K562 (cell line): ENCODE data around the gene SCAPER. TPM values are rescaled to one million over a fixed set of nuclear protein-coding genes. Genes with fewer than 3 reads are reported as not detected.

Experiments
- ATAC-seq: fragments of 200-7000 bp; cut with Tn5 transposase; 3 replicates; pipeline ENCODE4 v1.9.1; 2020; ENCODE audit warnings: moderate library complexity
- BruUV-seq: library from RNA; stranded (reverse); fragments of 400-500 nt; replicated peaks from 2 replicates; lab custom pipeline; 2021; lab: Mats Ljungman, UMichigan
- CTCF ChIA-PET: fragments of 300-600 bp; formaldehyde crosslinking; extraction: SDS; loops from one replicate; lab custom pipeline; 2021; ENCODE audit warnings: low intra/inter-chr PET ratio; lab: Yijun Ruan, JAX
- POLR2A ChIA-PET: fragments of 300-600, 350-650 bp; sonication (Branson Sonifier 250); formaldehyde crosslinking; extraction: SDS; loops from one replicate; lab custom pipeline; 2021; ENCODE audit warnings: antibody characterized with exemption, inconsistent platforms; lab: Yijun Ruan, JAX
- DNase-seq, 4 experiments: peaks; one replicate each; pipeline versions ENCODE4 v3.0.0 to v3.0.0-alpha.2; 2011 to 2018; ENCODE audit warnings: low spot score in 3 of 4, mixed read lengths in 3 of 4; ENCODE audit errors: extremely low read depth in 1 of 4
- FAIRE-seq: peaks from 2 replicates; lab custom pipeline; 2011; peaks lifted over from hg19 to GRCh38; lab: Jason Lieb, UNC
- H2AFZ ChIP-seq: 2 replicates; pipeline ENCODE4 v1.6.0; 2011; ENCODE audit warnings: low read depth, low read length, control low read depth, inconsistent platforms
- H3K27ac ChIP-seq: fragments of 200-600 bp; 3 replicates; pipeline ENCODE4 v1.8.0; 2011; ENCODE audit warnings: low read depth, mild to moderate bottlenecking, control low read depth, inconsistent platforms, low read length, moderate library complexity, mixed read lengths; ENCODE audit errors: extremely low read depth
- H3K27me3 ChIP-seq, 2 experiments: fragments of 300-600 bp in 1 of 2; 2 replicates in 1 of 2; 3 replicates in 1 of 2; pipeline versions ENCODE4 v1.6.0 to v1.8.0; 2011; ENCODE audit warnings: inconsistent platforms in 2 of 2, low read length in 2 of 2, mild to moderate bottlenecking in 1 of 2, mixed read lengths in 1 of 2, moderate library complexity in 1 of 2; ENCODE audit not compliant: control insufficient read depth in 2 of 2, insufficient read depth in 2 of 2
- H3K36me3 ChIP-seq: fragments of 300-600 bp; 3 replicates; pipeline ENCODE4 v1.8.0; 2011; ENCODE audit warnings: mild to moderate bottlenecking, low read length, inconsistent platforms; ENCODE audit not compliant: control insufficient read depth, insufficient read depth
- H3K4me1 ChIP-seq, 2 experiments: fragments of 200-600 bp in 1 of 2; replicated peaks in 1 of 2; 2 replicates in 1 of 2; 3 replicates in 1 of 2; pipeline versions ENCODE4 v1.5.1 to v1.8.0; 2011; ENCODE audit warnings: inconsistent platforms in 2 of 2, low read length in 2 of 2, mild to moderate bottlenecking in 1 of 2, mixed read lengths in 1 of 2, moderate library complexity in 1 of 2; ENCODE audit not compliant: control insufficient read depth in 2 of 2, insufficient read depth in 2 of 2
- H3K4me2 ChIP-seq: 2 replicates; pipeline ENCODE4 v1.6.1; 2011; ENCODE audit warnings: low read length, control low read depth, inconsistent platforms, mixed read lengths; ENCODE audit not compliant: insufficient read depth
- H3K4me3 ChIP-seq: fragments of 200-600 bp; sonication (generic), shearing (Covaris generic); 2 replicates; pipeline ENCODE4 v1.5.1; 2016; ENCODE audit warnings: control low read depth, inconsistent platforms
- H3K79me2 ChIP-seq: fragments of 200-600 bp; 3 replicates; pipeline ENCODE4 v1.8.0; 2011; ENCODE audit warnings: low read length, inconsistent platforms; ENCODE audit not compliant: control insufficient read depth, insufficient read depth
- H3K9ac ChIP-seq, 2 experiments: 2 replicates each; pipeline versions ENCODE4 v1.6.0 to v1.6.1; 2011; ENCODE audit warnings: low read depth in 2 of 2, low read length in 2 of 2, control low read depth in 1 of 2, inconsistent platforms in 1 of 2, mild to moderate bottlenecking in 1 of 2, mixed read lengths in 1 of 2; ENCODE audit not compliant: insufficient read depth in 1 of 2
- H3K9me1 ChIP-seq: one replicate; pipeline ENCODE4 v1.6.0; 2011; ENCODE audit warnings: inconsistent platforms, mild to moderate bottlenecking, low read length, moderate library complexity; ENCODE audit not compliant: control insufficient read depth, insufficient read depth
- H3K9me3 ChIP-seq: replicated peaks from 2 replicates; pipeline ENCODE4 v1.5.1; 2011; ENCODE audit warnings: low read depth, low read length, inconsistent platforms; ENCODE audit not compliant: control insufficient read depth, insufficient read depth
- H4K20me1 ChIP-seq: replicated peaks from 2 replicates; pipeline ENCODE4 v1.6.1; 2011; ENCODE audit warnings: low read length, inconsistent platforms, mixed read lengths; ENCODE audit not compliant: control insufficient read depth, insufficient read depth
- PML ChIP-seq: IDR thresholded peaks from 2 replicates; pipeline ENCODE4 v1.6.1; 2012; ENCODE audit warnings: low read length, inconsistent platforms
- ZNF561 ChIP-seq: fragments of 450-650 bp; formaldehyde crosslinking; conservative IDR thresholded peaks from 2 replicates; pipeline ENCODE4 v1.4.0; 2020; ENCODE audit warnings: mild to moderate bottlenecking, moderate library complexity
- ZSCAN29 ChIP-seq: fragments of 450-650 bp; IDR thresholded peaks from 2 replicates; pipeline ENCODE4 v1.6.1; 2017
- WGBS: fragments of 100-300 bp; shearing (Covaris generic); methylation state at CpG from one replicate; pipeline ENCODE4 v1.1.6; 2016; ENCODE audit warnings: low coverage, mixed read lengths; ENCODE audit not compliant: insufficient coverage; ENCODE audit errors: missing lambda C conversion rate; 5-methylcytosine and 5-hydroxymethylcytosine counted together
- in situ Hi-C: fragments of 300-500 bp; cut with MboI; formaldehyde crosslinking; loops from 4 replicates; pipeline ENCODE4 v1.15.0; 2018; ENCODE audit warnings: inconsistent platforms, mixed read lengths
- intact Hi-C: fragments of 100-400 bp; cut with micrococcal nuclease; formaldehyde crosslinking; loops from 2 replicates; pipeline ENCODE4 v1.14.2; 2022
- polyA plus RNA-seq, 8 experiments: library from polyadenylated mRNA; depleted of rRNA in 4 of 8; stranded (reverse) in 5 of 8; unstranded in 3 of 8; fragments of >200 nt; fragmentation: Nextera tagmentation in 2 of 8; fragmentation: Illumina TruSeq in 1 of 8; extraction: Ambion mirVana in 2 of 8; extraction: Trizol in 1 of 8; gene quantifications; 2 replicates each; pipeline versions ENCODE4 v1.2.1 to v1.2.3, GENCODE V29; 2011 to 2014; ENCODE audit warnings: inconsistent platforms in 1 of 8, missing spikeins in 1 of 8
- total RNA-seq, 7 experiments: library from RNA; depleted of rRNA in 6 of 7; stranded (reverse); fragments of >200 nt in 6 of 7; fragmentation: Illumina TruSeq in 2 of 7; extraction: Trizol in 2 of 7; gene quantifications; 2 replicates each; pipeline versions ENCODE4 v1.2.1 to v1.2.3, GENCODE V29; 2011 to 2021; ENCODE audit warnings: low replicate concordance in 1 of 7
- TF ChIP-seq, protein P1 (sequence below), 2 experiments: fragments of 450-650 bp in 1 of 2; sonication (generic) in 1 of 2; formaldehyde crosslinking in 1 of 2; IDR thresholded peaks in 1 of 2; conservative IDR thresholded peaks in 1 of 2; 2 replicates each; pipeline versions ENCODE4 v1.6.1 to v1.8.1; 2016 to 2023; ENCODE audit warnings: mild to moderate bottlenecking in 2 of 2, moderate library complexity in 2 of 2, inconsistent platforms in 1 of 2, missing genetic modification reagents in 1 of 2

The SCAPER gene
- total and polyA plus RNA-seq, 9 of the 15 experiments (the other 6 are each of a cell fraction or from before 2014, with no cell fraction given) = 1.3 to 5.7 (median 3.2) TPM

DNA sequence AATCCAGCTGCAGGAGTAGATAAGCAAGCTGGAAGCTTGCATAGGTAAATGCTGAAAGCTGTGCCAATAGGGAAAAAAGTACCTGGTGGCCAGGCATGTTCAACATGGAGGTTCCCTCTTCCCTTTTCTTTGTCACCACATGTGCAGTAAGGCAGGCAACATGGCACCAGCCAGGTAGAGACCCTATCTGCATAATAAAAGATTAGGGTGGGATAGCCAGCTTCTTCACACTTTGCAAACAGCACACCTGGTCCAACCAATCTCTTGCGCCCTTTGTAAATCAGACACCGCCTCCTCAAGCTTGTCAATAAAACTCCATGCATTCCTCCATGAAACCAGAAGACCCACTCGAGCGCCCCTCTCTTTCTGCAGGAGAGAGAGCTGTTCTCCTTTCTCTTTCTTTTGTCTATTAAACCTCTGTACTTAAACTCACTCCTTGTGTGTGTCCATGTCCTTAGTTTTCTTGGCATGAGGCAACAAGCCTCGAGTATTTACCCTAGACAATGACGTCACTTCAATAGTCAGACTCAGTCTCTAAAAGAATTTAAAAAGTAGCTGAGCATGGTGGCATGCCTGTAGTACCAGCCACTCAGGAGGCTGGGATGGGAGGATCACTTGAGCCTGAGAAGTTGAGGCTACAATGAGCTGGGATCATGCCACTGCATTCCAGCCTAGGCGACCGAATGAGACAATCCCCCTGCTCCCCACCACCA, 256.3 kb downstream of the SCAPER start:
- CTCF ChIA-PET = no interaction called here
- Histone ChIP-seq H3K4me1 (no peaks in the 10 kb centered on the region), H4K20me1 (no peaks in the 10 kb centered on the region), H3K79me2 (no peaks in the 10 kb centered on the region), H3K9me3 (no peaks in the 10 kb centered on the region; the same call in 1 of the 2 replicates), H3K4me2 (no peak overlapping the region), H2AFZ (no peak overlapping the region), H3K27ac (no peak overlapping the region), H3K9ac (no peak overlapping the region), H3K4me3 (no peak overlapping the region), H3K9me1 (no peaks in the 10 kb centered on the region), H3K27me3 (no peaks in the 10 kb centered on the region), H3K36me3 (no peaks in the 10 kb centered on the region)
- POLR2A ChIA-PET = no interaction called here
- ATAC-seq = no peak
- in situ Hi-C loops (no loop called here), intact Hi-C loops (no loop called here)
- no TSS peak for BruUV-seq
- 6% methylated on average over 8 of the region's 8 CpGs for WGBS
- DNase-seq = no peak
- TF ChIP-seq ZNF561 (CRISPR knock-in tag) = no peak
- no peak for TF ChIP-seq PML
- TF ChIP-seq, protein P1, sequence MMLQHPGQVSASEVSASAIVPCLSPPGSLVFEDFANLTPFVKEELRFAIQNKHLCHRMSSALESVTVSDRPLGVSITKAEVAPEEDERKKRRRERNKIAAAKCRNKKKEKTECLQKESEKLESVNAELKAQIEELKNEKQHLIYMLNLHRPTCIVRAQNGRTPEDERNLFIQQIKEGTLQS (IDR thresholded peaks at IDR 0.05) = peak; percentile 19; the same call in 1 of the 2 replicates
- TF ChIP-seq, protein P1 (CRISPR knock-in tag; conservative IDR thresholded peaks at IDR 0.05) = no peak
- TF ChIP-seq ZSCAN29 = no peak
- FAIRE-seq = no peak
